ENCODE measurements around the gene PTGR3.

PTGR3 gene

DNA sequence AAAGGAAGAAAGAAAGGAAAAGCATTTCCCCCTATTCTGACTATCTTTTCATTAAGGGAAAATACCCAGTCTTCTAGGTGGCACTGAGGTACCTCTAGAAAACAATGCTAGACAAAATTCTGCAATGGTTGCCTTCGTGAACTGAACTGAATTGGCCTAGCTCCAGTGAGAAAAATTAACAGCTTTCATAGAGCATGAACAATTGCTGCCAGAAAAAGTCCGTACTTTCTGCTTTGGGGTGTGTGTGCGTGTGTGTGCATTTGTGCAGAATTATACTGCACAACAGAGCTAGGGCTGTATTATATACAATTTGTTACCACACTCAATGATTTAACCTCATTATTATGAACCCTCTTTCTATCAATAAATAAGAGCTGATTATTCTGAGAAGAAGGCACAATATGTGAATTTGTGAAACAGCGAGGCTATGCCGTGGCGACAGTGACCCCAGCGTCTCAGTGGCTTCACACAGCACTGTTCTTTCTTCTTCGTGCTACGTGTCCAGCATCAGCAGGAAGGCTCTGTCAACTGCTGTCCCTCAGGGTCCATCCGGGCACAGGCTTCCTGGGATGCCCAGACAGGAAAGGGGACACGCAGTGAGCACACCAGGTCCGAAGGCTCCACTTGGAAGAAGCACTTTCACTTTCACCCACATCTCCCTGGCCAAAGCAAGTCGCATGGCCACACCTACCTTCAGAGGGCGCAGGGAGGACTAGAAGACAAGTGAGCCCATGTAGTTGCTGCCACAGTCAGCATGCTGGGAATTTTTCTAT, 47.5 kb downstream of the PTGR3 start:
- H3K27ac ChIP-seq, result no peak overlapping the region
- H3K4me3 ChIP-seq, result peak overlapping the region; percentile 11 to 36 (median 28)

- Histone ChIP-seq H3K27ac (no peak overlapping the region), H3K4me3 (no peak overlapping the region)
Measured at GRCh38 chr18:75160364-75160763, 48.6 kb downstream of the PTGR3 start.

- Histone ChIP-seq H3K4me3 (no peak overlapping the region), H3K27ac (no peak overlapping the region)
Measured at GRCh38 chr18:75159646-75160356, 49.1 kb downstream of the PTGR3 start.

DNA sequence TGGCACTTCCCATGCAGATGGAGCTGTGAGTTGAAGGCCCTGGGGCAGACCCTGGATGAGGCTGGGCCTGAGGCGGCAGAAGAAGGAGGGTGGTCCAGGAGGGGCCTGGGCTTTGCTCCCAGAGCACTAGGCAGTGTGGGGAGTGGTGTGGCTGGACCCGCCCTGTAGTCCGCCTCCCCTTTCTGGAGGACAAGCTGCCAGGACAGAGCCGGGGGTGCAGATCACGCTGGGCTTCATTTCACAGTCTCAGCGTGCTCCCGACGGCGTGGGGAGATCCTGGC, 49.8 kb downstream of the PTGR3 start:
- H3K4me3 ChIP-seq, result no peak overlapping the region
- H3K27ac ChIP-seq, result no peak overlapping the region

All from skin epidermis (tissue), 12 donors.